Stimulated activated naive CD8-positive, alpha-beta T cell treated with anti-CD3 and anti-CD28 coated beads, Interleukin-15, Interleukin-2, amounts not matched to agents 100 ng/mL and 50 ng/mL, for 24 hours (primary cell): ENCODE data around the gene BRD8.

Experiments
- H3K27ac Mint-ChIP-seq: one replicate; pipeline ENCODE4 v1.8.0; 2021; ENCODE audit warnings: mild to moderate bottlenecking, mixed read lengths
- H3K27me3 Mint-ChIP-seq: one replicate; pipeline ENCODE4 v1.8.0; 2021; ENCODE audit warnings: mixed read lengths
- H3K36me3 Mint-ChIP-seq: one replicate; pipeline ENCODE4 v1.8.0; 2021; ENCODE audit warnings: low read depth, mixed read lengths
- H3K4me1 Mint-ChIP-seq: one replicate; pipeline ENCODE4 v1.8.0; 2021; ENCODE audit warnings: low read depth, mixed read lengths
- H3K4me3 Mint-ChIP-seq: one replicate; pipeline ENCODE4 v1.8.0; 2021; ENCODE audit warnings: mild to moderate bottlenecking, mixed read lengths
- H3K9me3 Mint-ChIP-seq: one replicate; pipeline ENCODE4 v1.8.0; 2021; ENCODE audit warnings: mixed read lengths

Gene BRD8

DNA sequence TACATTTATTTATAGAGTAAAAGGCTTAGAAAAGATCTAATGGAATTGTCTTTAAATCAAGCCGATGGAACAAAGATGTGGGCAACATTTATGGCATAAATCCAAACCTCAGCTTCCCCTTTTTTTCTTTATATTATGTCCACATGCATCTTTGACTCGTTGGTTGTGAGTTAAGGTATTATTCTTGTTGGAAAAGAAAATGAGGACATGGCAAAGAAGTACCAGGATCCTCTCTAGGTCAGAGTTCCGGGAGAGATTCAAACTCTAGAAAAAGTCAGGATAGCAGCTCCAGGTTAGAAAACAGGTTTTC, 38.7 kb downstream of the BRD8 start:
- H3K27me3 Mint-ChIP-seq = peaks cover 18% of the 10 kb centered on the region

GRCh38 chr5:138138949-138139780, 39.3 kb downstream of the BRD8 start, which contains the start of gene NME5:
TSS of gene NME5 (minus strand) at chr5:138139428. CDS start at chr5:138138780, 648 bp downstream.
- peaks cover 18% of the 10 kb centered on the region for H3K27me3 Mint-ChIP-seq
- H3K4me3 Mint-ChIP-seq = no peak within 1 kb of the TSS

More for the DNA sequence above, 38.7 kb downstream of the BRD8 start:
- no peaks in the 10 kb centered on the region for H3K36me3 Mint-ChIP-seq
- H3K9me3 Mint-ChIP-seq = no peaks in the 10 kb centered on the region
- peaks cover 8% of the 10 kb centered on the region for H3K4me1 Mint-ChIP-seq
- H3K27ac Mint-ChIP-seq = no peak overlapping the region
- H3K4me3 Mint-ChIP-seq = no peak overlapping the region

DNA sequence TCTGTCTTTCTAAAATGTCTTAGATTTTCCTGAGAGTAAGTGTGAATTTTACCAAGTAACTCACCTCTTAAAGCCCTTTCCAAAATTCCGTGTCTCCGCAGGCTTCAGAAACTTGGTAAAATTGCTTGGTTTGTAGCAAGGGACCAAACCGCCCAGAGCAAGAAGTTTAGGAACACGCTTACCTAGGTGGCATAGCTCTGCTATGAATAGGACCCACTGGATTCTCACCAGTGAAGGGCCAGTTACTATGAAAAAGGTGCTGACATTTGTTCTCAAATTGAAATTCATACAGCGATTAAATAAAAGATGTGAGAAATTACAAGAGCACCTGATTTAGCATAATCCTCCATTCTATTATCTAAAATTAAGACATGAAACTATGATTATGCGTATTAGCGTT, 45.9 kb downstream of the BRD8 start:
- no peaks in the 10 kb centered on the region for H3K9me3 Mint-ChIP-seq
- H3K4me1 Mint-ChIP-seq = no peaks in the 10 kb centered on the region
- H3K27ac Mint-ChIP-seq = no peak overlapping the region
- no peak overlapping the region for H3K4me3 Mint-ChIP-seq
- H3K36me3 Mint-ChIP-seq = no peaks in the 10 kb centered on the region
- H3K27me3 Mint-ChIP-seq = peaks cover 18% of the 10 kb centered on the region

More at GRCh38 chr5:138138949-138139780, 39.3 kb downstream of the BRD8 start, which contains the start of gene NME5:
- no peaks in the 10 kb centered on the region for H3K9me3 Mint-ChIP-seq
- peaks cover 8% of the 10 kb centered on the region for H3K4me1 Mint-ChIP-seq
- H3K36me3 Mint-ChIP-seq = no peaks in the 10 kb centered on the region
- H3K27ac Mint-ChIP-seq = no peak within 1 kb of the TSS

DNA sequence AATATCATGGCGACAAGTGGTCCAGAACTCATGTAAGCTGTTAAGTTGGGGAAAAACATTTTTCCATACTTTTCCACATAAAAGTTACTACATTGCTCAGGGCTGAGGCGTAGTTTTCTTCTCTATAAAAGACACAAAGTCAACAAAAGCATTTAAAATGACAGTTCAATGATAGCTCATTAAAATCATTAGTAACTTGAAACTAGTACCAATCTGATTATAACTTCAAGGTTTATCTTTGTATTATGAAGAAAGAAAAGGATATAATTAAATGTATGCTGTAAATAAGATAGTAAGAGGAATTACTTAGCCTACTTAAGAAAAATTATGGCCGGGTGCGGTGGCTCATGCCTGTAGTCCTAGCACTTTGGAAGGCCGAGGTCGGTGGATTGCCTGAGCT, 49.1 kb downstream of the BRD8 start:
- Mint-ChIP-seq H3K4me1 (no peaks in the 10 kb centered on the region), H3K36me3 (no peaks in the 10 kb centered on the region), H3K4me3 (no peak overlapping the region), H3K27ac (no peak overlapping the region), H3K27me3 (peaks cover 10% of the 10 kb centered on the region), H3K9me3 (no peaks in the 10 kb centered on the region)

DNA sequence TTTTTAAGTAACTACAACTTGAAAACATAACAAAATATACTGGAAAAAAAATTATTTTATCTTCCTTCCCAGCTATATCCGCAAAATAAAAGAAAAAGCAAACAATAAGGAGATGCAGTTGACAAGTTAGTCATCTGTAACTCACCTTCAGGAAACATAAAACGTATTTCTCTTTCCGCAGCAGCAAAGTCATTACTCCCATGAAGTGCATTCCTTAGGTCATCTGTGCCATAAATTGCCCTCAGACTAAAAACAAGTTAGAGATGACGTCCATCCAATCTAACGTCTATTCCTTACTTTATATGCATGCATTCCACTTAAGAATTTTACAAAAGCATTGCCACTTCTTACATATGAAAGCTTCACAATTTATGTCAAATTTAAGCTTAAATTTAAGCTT, 50.1 kb downstream of the BRD8 start:
- Mint-ChIP-seq H3K9me3 (no peaks in the 10 kb centered on the region), H3K4me3 (no peak overlapping the region), H3K27me3 (peaks cover 5% of the 10 kb centered on the region), H3K27ac (no peak overlapping the region), H3K36me3 (no peaks in the 10 kb centered on the region), H3K4me1 (no peaks in the 10 kb centered on the region)

GRCh38 chr5:138115254-138115653, 63.2 kb downstream of the BRD8 start:
- no peak overlapping the region for H3K4me3 Mint-ChIP-seq
- peaks cover 3% of the 10 kb centered on the region for H3K27me3 Mint-ChIP-seq
- H3K36me3 Mint-ChIP-seq = no peaks in the 10 kb centered on the region
- H3K9me3 Mint-ChIP-seq = no peaks in the 10 kb centered on the region
- H3K27ac Mint-ChIP-seq = no peak overlapping the region
- no peaks in the 10 kb centered on the region for H3K4me1 Mint-ChIP-seq

DNA sequence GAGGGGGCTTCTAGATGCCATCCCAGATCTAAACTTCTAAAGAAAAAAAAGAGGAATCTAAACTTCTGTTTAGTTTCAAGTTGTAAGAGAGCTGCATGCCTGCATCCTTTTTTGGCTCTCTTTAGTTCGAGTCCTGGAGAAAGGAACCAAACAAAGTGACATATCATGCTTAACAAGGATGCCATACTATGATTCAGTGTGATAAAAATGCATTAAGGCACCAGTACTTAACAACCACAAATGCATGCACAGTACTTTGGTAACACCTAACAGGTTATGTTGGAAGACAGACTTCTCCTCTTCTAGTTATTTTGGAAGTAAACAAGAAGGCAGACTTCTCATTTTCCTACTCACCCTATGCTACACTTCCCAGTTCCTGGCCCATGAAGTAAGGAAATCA, 66.5 kb downstream of the BRD8 start:
- no peak overlapping the region for H3K27ac Mint-ChIP-seq
- H3K27me3 Mint-ChIP-seq = peaks cover 4% of the 10 kb centered on the region
- H3K4me3 Mint-ChIP-seq = no peak overlapping the region
- no peaks in the 10 kb centered on the region for H3K9me3 Mint-ChIP-seq
- H3K4me1 Mint-ChIP-seq = no peaks in the 10 kb centered on the region
- no peaks in the 10 kb centered on the region for H3K36me3 Mint-ChIP-seq

DNA sequence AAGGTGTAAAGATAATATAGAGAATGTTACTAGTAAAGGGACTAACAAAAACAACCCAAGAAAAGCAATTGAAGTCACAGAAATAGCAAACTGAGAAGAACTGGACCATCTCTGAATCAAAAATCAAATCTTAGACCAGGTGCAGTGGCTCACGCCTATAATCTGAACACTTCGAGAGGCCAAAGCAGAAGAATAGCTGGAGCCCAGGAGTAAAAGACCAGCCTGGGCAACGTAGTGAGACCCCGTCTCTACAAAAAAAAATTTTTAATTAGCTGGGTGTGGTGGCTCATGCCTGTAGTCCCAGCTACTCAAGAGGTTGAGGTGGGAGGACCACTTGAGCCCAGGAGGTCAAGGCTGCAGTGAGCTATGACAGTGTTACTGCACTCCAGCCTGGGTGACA, 67.2 kb downstream of the BRD8 start:
- Mint-ChIP-seq H3K36me3 (no peaks in the 10 kb centered on the region), H3K4me3 (no peak overlapping the region), H3K27me3 (peaks cover 4% of the 10 kb centered on the region), H3K4me1 (no peaks in the 10 kb centered on the region), H3K27ac (no peak overlapping the region), H3K9me3 (no peaks in the 10 kb centered on the region)

DNA sequence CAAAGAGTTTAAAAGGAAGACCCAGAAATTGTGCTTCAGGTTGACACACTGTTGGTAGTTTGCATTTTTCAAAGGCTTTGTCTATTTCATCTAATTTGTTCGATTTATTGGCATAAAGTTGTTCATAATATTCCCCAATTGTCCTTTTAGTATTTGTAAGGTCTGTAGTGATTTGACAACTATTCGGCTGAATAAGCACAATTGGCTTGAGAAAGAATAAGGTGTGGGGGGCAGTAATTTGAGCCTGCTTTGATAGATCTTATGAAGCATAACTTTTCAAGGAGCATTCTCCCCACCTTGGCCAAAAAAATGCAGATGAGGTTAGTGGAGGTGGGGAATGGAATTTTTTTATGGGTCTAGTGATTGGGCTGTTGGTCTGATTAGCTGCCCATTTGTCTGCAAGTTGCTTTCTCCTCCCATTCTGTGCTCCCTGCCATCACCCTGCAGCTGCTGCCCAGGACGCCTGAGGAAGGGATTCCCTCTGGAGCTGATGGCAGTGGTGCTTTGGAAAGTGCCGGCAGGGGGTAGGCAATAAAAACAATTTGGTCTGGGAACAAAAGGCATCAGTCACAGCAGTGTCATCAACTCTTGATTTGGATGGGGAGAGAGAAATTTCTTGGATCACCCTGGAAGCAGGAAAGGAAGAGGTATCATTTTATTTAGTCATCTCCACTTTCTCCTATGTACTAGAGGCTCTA, 68.0 kb downstream of the BRD8 start:
- Mint-ChIP-seq H3K4me1 (no peaks in the 10 kb centered on the region), H3K4me3 (no peak overlapping the region), H3K36me3 (no peaks in the 10 kb centered on the region), H3K9me3 (no peaks in the 10 kb centered on the region), H3K27ac (no peak overlapping the region), H3K27me3 (peaks cover 4% of the 10 kb centered on the region)

- H3K27me3 Mint-ChIP-seq = peaks cover 4% of the 10 kb centered on the region
- H3K27ac Mint-ChIP-seq = no peak overlapping the region
- H3K4me3 Mint-ChIP-seq = no peak overlapping the region
- H3K36me3 Mint-ChIP-seq = no peaks in the 10 kb centered on the region
- H3K4me1 Mint-ChIP-seq = no peaks in the 10 kb centered on the region
- no peaks in the 10 kb centered on the region for H3K9me3 Mint-ChIP-seq
These were observed 68.8 kb downstream of the BRD8 start for GRCh38 chr5:138109463-138110265.

GRCh38 chr5:138107213-138107612, 71.2 kb downstream of the BRD8 start:
- Mint-ChIP-seq H3K4me3 (no peak overlapping the region), H3K4me1 (peaks cover 3% of the 10 kb centered on the region), H3K36me3 (no peaks in the 10 kb centered on the region), H3K27ac (no peak overlapping the region), H3K27me3 (peaks cover 4% of the 10 kb centered on the region), H3K9me3 (no peaks in the 10 kb centered on the region)

DNA sequence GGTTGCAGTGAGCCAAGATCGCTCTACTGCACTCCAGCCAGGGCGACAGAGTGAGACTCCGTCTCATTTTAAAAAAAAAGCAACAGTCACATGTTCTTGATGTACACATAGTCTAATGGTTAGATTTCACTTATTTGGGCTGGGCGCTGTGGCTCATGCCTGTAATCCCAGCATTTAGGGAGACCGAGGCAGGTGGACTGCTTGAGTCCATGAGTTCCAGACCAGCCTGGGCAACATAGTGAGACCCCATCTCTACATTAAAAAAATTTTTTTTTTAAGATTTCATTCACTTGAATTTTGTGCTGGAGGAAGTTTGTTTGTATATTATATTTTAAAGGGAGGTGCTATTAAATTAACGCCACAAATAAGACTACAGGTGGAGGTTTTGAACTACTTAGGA, 72.7 kb downstream of the BRD8 start:
- H3K27ac Mint-ChIP-seq = no peak overlapping the region
- peaks cover 3% of the 10 kb centered on the region for H3K4me1 Mint-ChIP-seq
- H3K36me3 Mint-ChIP-seq = no peaks in the 10 kb centered on the region
- H3K4me3 Mint-ChIP-seq = no peak overlapping the region
- H3K27me3 Mint-ChIP-seq = peaks cover 8% of the 10 kb centered on the region
- no peaks in the 10 kb centered on the region for H3K9me3 Mint-ChIP-seq

DNA sequence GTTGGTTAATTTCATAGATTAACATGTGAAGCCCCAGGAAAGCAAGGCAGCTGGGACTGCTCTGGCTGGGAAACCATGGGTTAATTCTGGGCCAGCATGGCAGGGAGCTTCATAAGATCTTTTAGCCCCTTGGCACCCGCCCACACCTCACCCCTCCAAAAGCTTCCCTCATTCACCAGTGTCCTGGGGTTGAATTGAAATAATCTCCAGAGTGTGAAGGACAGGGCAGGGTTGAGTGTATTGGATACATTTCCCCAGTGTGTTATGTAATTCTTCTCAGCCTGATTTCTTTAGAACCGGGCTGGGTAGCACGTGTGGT, 75.2 kb downstream of the BRD8 start:
- no peaks in the 10 kb centered on the region for H3K9me3 Mint-ChIP-seq
- H3K27ac Mint-ChIP-seq = no peak overlapping the region
- no peaks in the 10 kb centered on the region for H3K36me3 Mint-ChIP-seq
- H3K4me1 Mint-ChIP-seq = peaks cover 3% of the 10 kb centered on the region
- peaks cover 8% of the 10 kb centered on the region for H3K27me3 Mint-ChIP-seq
- no peak overlapping the region for H3K4me3 Mint-ChIP-seq

- Mint-ChIP-seq H3K9me3 (no peaks in the 10 kb centered on the region), H3K27me3 (peaks cover 6% of the 10 kb centered on the region), H3K27ac (no peak overlapping the region), H3K4me3 (no peak overlapping the region), H3K4me1 (peaks cover 3% of the 10 kb centered on the region), H3K36me3 (no peaks in the 10 kb centered on the region)
These were observed 75.7 kb downstream of the BRD8 start for GRCh38 chr5:138102454-138103318.
